ENCODE measurements around the gene PPIF.

The PPIF gene

GRCh38 chr10:79382491-79382941 is 35.2 kb downstream of the PPIF start:
- H3K27ac ChIP-seq, result no peak overlapping the region
- TF ChIP-seq, protein P1, sequence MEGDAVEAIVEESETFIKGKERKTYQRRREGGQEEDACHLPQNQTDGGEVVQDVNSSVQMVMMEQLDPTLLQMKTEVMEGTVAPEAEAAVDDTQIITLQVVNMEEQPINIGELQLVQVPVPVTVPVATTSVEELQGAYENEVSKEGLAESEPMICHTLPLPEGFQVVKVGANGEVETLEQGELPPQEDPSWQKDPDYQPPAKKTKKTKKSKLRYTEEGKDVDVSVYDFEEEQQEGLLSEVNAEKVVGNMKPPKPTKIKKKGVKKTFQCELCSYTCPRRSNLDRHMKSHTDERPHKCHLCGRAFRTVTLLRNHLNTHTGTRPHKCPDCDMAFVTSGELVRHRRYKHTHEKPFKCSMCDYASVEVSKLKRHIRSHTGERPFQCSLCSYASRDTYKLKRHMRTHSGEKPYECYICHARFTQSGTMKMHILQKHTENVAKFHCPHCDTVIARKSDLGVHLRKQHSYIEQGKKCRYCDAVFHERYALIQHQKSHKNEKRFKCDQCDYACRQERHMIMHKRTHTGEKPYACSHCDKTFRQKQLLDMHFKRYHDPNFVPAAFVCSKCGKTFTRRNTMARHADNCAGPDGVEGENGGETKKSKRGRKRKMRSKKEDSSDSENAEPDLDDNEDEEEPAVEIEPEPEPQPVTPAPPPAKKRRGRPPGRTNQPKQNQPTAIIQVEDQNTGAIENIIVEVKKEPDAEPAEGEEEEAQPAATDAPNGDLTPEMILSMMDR (conservative IDR thresholded peaks at IDR 0.05; ENCODE audit: low read depth), result no peak
- ChIA-PET CTCF (interaction anchor here (0.5 to 0.7 kb wide), 3 partner anchors 9 to 679 kb away, joined by 3 read pairs; no protein-coding TSS in a partner anchor), POLR2A (ENCODE audit: low non-redundant PET) (no interaction called here)
- DNase-seq (ENCODE audit: low spot score), result no peak

- no peak for DNase-seq (ENCODE audit: low spot score)
- ChIA-PET POLR2A (ENCODE audit: low non-redundant PET) (no interaction called here), CTCF (interaction anchor here (1.2 to 2.5 kb wide), 2 partner anchors 10 to 118 kb away, joined by 4 to 11 read pairs; no protein-coding TSS in a partner anchor)
- TF ChIP-seq, protein P1 (conservative IDR thresholded peaks at IDR 0.05; ENCODE audit: low read depth), result no peak
- no peak overlapping the region for H3K27ac ChIP-seq
These were observed 36.8 kb downstream of the PPIF start for GRCh38 chr10:79383974-79384606.

DNA sequence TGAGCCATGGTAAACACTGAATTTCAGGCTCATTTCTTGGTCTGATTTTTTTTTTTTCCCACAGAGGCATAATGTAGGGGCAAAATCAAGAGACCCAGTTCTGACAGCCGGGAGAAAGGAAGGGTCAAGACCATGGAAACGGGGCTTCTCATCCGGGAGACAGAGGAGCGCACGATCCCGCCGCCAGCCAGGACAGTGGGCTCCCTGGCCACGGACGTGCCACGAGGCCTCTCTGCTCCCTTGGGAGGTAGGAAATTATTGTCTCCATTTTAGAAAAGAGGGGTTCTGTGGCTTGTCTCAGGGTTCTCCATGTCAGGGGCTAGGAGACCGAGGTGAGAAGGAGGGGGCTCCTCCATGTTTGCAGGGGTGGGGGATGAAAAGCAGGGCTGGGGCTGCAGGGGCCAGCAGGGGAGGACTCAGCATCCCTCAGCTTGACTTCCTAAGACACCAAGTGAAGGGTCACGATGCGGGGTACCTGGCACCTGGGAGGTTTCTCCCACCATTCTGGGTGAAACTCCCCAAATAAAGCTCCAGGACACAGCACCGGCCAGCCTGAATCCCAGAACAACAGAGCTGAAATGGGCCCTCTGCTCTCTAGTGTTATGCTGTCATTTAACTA is 37.6 kb downstream of the PPIF start:
- H3K27ac ChIP-seq, result no peak overlapping the region
- POLR2A ChIA-PET (ENCODE audit: low non-redundant PET), result no interaction called here
- DNase-seq (ENCODE audit: low spot score), result no peak
- TF ChIP-seq, protein P1 (conservative IDR thresholded peaks at IDR 0.05; ENCODE audit: low read depth), result no peak
- CTCF ChIA-PET, result interaction anchor here (2.5 kb wide), 1 partner anchor 11 kb away, joined by 11 read pairs; no protein-coding TSS in a partner anchor

DNA sequence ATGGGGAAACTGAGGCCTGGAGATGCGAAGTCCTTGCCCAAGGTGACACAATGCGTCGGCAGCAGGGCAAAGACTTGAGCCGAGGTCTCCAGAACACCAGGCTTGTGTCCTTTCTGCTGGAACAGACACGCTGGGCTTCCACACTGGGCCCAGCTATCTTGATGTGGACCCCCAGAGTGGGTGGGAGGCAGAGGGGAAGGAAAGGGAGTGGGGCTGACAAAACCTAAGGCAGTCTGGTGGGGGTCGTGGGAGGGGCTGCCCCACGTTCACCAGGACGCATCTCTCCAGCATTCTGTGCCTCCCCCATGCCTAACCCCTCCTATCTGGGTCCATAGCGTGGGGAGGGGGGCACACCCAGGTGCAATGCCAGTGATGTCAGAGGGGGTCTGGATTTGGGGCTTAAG is 38.1 kb downstream of the PPIF start:
- DNase-seq (ENCODE audit: low spot score), result no peak

GRCh38 chr10:79385804-79386531 is 38.7 kb downstream of the PPIF start:
- TF ChIP-seq, protein P1 (conservative IDR thresholded peaks at IDR 0.05; ENCODE audit: low read depth), result no peak
- CTCF ChIA-PET, result interaction anchor here (0.6 kb wide), 1 partner anchor 982 kb away, joined by 3 read pairs; no protein-coding TSS in a partner anchor
- POLR2A ChIA-PET (ENCODE audit: low non-redundant PET), result no interaction called here
- DNase-seq (ENCODE audit: low spot score), result no peak
- no peak overlapping the region for H3K27ac ChIP-seq

More for the DNA sequence above, 38.1 kb downstream of the PPIF start:
- no peak overlapping the region for H3K27ac ChIP-seq
- POLR2A ChIA-PET (ENCODE audit: low non-redundant PET), result no interaction called here
- CTCF ChIA-PET, result interaction anchor here (0.6 to 2.5 kb wide), 2 partner anchors 11 to 983 kb away, joined by 3 to 11 read pairs; no protein-coding TSS in a partner anchor
- TF ChIP-seq, protein P1 (conservative IDR thresholded peaks at IDR 0.05; ENCODE audit: low read depth), result no peak
